Measurements from ENCODE around the gene KLF13. TPM values are rescaled to one million over a fixed set of nuclear protein-coding genes. Genes with fewer than 3 reads are reported as not detected.

The KLF13 gene
- total RNA-seq, result 38.8 and 51.6 TPM in 2 replicates

DNA sequence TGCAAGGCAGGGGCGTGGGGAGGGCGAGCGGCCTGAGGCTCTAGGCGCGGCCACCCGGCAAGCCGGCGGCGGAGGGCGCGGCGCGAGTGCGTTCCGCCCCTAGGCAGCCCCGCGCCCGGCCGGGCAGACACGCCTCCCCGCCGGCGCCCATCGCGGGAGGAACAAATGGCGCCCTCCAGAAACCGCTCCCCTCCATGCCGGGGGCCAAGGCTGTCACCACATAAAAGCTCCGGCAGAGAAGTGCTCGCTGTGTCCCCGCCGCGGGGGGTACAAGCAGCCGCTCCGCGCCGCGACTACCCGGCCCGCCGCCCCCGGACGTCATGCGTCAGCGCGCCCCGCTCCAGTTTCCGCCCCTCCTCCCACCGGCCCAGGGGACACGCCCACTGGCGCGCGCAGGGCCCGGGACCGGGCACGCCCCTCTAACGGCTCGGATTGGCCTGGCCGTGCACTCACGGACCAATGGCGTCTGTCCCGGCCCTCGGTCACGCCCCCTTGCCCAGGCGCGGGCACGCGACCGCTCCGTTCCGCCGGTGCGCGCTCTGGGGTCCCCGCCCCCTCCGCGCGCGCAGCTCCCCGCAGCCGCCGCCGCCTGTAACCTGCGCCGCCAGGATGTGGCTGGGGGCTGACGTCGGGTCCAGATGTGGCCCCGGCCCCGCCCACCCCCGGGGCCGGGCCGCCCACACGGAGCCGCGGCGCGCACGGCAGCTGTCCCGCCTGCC lies at the start of gene KLF13:
TSS of gene KLF13 (plus strand) at position 680 of the 719 bp plus-strand sequence. CDS start 378 bp downstream, outside the sequence.

Other genes starting within 250 kb of the KLF13 start
- not detected in 2 replicates for gene TRPM1, start 225.1 kb upstream of the KLF13 start, total RNA-seq